HEK293T (cell line): Measurements from ENCODE around the gene PROX2.

Source experiments
- ARNT ChIP-seq: fragments of 450-650 bp; IDR thresholded peaks from 2 replicates; pipeline ENCODE4 v1.6.1; 2017; ENCODE audit warnings: mild to moderate bottlenecking
- BHLHE40 ChIP-seq: fragments of 450-650 bp; IDR thresholded peaks from 2 replicates; pipeline ENCODE4 v1.6.1; 2016; ENCODE audit warnings: mild to moderate bottlenecking, moderate library complexity, borderline replicate concordance
- CTBP1 ChIP-seq: fragments of 450-650 bp; IDR thresholded peaks from 2 replicates; pipeline ENCODE4 v1.6.1; 2016; ENCODE audit warnings: borderline replicate concordance
- ELF4 ChIP-seq: fragments of 450-650 bp; IDR thresholded peaks from 2 replicates; pipeline ENCODE4 v1.6.1; 2017; ENCODE audit warnings: antibody characterized with exemption
- FOXA1 ChIP-seq: fragments of 450-650 bp; IDR thresholded peaks from 2 replicates; pipeline ENCODE4 v1.6.1; 2016; ENCODE audit warnings: mild to moderate bottlenecking
- FOXK2 ChIP-seq: fragments of 450-650 bp; IDR thresholded peaks from 2 replicates; pipeline ENCODE4 v1.6.1; 2016; ENCODE audit warnings: mild to moderate bottlenecking
- FOXM1 ChIP-seq: fragments of 450-650 bp; IDR thresholded peaks from 2 replicates; pipeline ENCODE4 v1.6.1; 2017; ENCODE audit warnings: mild to moderate bottlenecking, borderline replicate concordance
- HDGF ChIP-seq: fragments of 450-650 bp; IDR thresholded peaks from 2 replicates; pipeline ENCODE4 v1.6.1; 2017; ENCODE audit warnings: antibody characterized with exemption, borderline replicate concordance
- L3MBTL2 ChIP-seq: fragments of 450-650 bp; conservative IDR thresholded peaks from 2 replicates; pipeline ENCODE4 v1.6.1; 2016; ENCODE audit warnings: mild to moderate bottlenecking
- NFRKB ChIP-seq: fragments of 450-650 bp; IDR thresholded peaks from 2 replicates; pipeline ENCODE4 v1.6.1; 2016; ENCODE audit warnings: mild to moderate bottlenecking, moderate library complexity
- PKNOX1 ChIP-seq: fragments of 450-650 bp; IDR thresholded peaks from 2 replicates; pipeline ENCODE4 v1.6.1; 2016
- SP1 ChIP-seq: fragments of 450-650 bp; IDR thresholded peaks from 2 replicates; pipeline ENCODE4 v1.6.1; 2017
- SUZ12 ChIP-seq: fragments of 450-650 bp; IDR thresholded peaks from 2 replicates; pipeline ENCODE4 v1.6.1; 2016; ENCODE audit warnings: mild to moderate bottlenecking
- ZNF384 ChIP-seq: fragments of 450-650 bp; IDR thresholded peaks from 2 replicates; pipeline ENCODE4 v1.6.1; 2016

- TF ChIP-seq SUZ12 (no peak), CTBP1 (no peak), FOXK2 (no peak), PKNOX1 (no peak), ELF4 (no peak), BHLHE40 (no peak), HDGF (no peak), FOXA1 (no peak), ZNF384 (no peak), SP1 (no peak), FOXM1 (no peak), NFRKB (no peak), L3MBTL2 (no peak), ARNT (no peak)
These were observed 33.6 kb upstream of the PROX2 start for GRCh38 chr14:74909501-74909900.
